Uterus (tissue), 4 donors: ENCODE measurements around the gene CEP55. TPM values are rescaled to one million over a fixed set of nuclear protein-coding genes. Genes with fewer than 3 reads are reported as not detected.

ENCODE experiments used
- DNase-seq, 2 donors: peaks; one replicate each; pipeline ENCODE4 v3.0.0-alpha.2; 2019 to 2020
- H3K27ac ChIP-seq, 2 donors: fragments of 200-600 bp; sonication (generic); 1 replicate in 1 of 2; 2 replicates in 1 of 2; pipeline ENCODE4 v1.5.1; 2016 to 2018
- H3K27me3 ChIP-seq, 2 donors: fragments of 200-600 bp; sonication (generic); one replicate each; pipeline ENCODE4 v1.5.1; 2018 to 2019; ENCODE audit warnings: control low read depth in 1 of 2
- H3K36me3 ChIP-seq, 2 donors: fragments of 200-600 bp; sonication (generic); one replicate each; pipeline ENCODE4 v1.5.1; 2019; ENCODE audit warnings: control low read depth in 1 of 2
- H3K4me1 ChIP-seq, 2 donors: fragments of 200-600 bp; sonication (generic); one replicate each; pipeline ENCODE4 v1.5.1; 2018 to 2019; ENCODE audit warnings: control low read depth in 1 of 2
- H3K4me3 ChIP-seq, 2 donors: fragments of 200-600 bp; sonication (generic); 1 replicate in 1 of 2; 2 replicates in 1 of 2; pipeline ENCODE4 v1.5.1; 2018 to 2019; ENCODE audit warnings: mild to moderate bottlenecking in 1 of 2
- H3K9me3 ChIP-seq, 2 donors: fragments of 200-600 bp; sonication (generic); one replicate each; pipeline ENCODE4 v1.5.1; 2019; ENCODE audit warnings: control low read depth in 1 of 2
- POLR2A ChIP-seq, 2 donors: fragments of 450-650 bp; IDR thresholded peaks; one replicate each; pipeline ENCODE4 v1.6.1; 2016; ENCODE audit warnings: antibody characterized with exemption in 2 of 2, mild to moderate bottlenecking in 1 of 2, moderate library complexity in 1 of 2
- intact Hi-C: fragments of 100-400 bp; cut with DNase I; formaldehyde crosslinking; loops from one replicate; pipeline ENCODE4 v1.15.1; 2023; ENCODE audit warnings: low total_unique reads
- total RNA-seq, 4 donors: library from RNA; depleted of rRNA in 3 of 4; stranded (reverse); fragments of >200 nt in 3 of 4; gene quantifications; one replicate each; pipeline versions ENCODE4 v1.1.0 to v1.2.4, GENCODE V29; 2014 to 2023
- TF ChIP-seq, protein P1 (sequence below), 4 experiments: fragments of 200-600 bp in 2 of 4; fragments of 450-650 bp in 2 of 4; sonication (generic) in 2 of 4; IDR thresholded peaks; one replicate each; pipeline ENCODE4 v1.5.1; 2016 to 2019; ENCODE audit warnings: antibody characterized with exemption in 4 of 4, mild to moderate bottlenecking in 2 of 4, moderate library complexity in 1 of 4
- donor health status: DM: yes; HTN: yes; CAD: no.

CEP55 gene
- total RNA-seq, 4 donors from 2014 or later: under 0.01 to 13.8 TPM; not detected in 2

DNA sequence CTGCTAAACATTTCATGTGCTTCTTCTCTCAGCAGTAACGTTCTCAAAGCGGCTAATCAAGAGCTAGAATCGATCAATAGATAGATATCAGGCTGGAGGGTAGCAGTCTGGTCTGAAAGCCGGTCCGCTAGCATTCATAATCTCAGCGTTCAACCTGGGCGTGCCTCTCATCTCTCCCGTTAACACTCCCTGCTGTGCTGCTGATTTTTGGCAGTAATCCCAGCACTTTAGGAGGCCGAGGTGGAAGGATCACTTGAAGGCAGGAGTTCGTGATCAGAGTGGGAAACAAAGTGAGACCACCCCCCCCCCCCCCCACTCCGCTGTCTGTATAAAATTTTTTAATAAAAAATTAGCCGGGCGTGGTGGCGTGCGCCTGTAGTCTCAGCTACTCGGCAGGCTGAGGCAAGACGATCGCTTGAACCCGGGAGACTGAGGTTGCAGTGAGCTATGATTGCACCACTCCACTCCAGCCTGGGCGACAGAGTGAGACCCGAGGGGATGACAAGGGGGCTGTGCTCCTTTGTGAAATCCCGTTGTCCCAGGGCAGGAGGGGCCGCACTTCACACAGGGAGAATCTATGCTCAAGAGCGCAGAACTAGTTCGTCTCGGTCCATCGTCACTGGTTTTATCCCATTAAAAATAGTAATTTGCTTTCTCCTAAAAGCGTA lies 624 bp upstream of the CEP55 start:
- no peaks in the 10 kb centered on the region for H3K27me3 ChIP-seq
- no peak for TF ChIP-seq POLR2A (IDR thresholded peaks at IDR 0.05)
- TF ChIP-seq, protein P1, sequence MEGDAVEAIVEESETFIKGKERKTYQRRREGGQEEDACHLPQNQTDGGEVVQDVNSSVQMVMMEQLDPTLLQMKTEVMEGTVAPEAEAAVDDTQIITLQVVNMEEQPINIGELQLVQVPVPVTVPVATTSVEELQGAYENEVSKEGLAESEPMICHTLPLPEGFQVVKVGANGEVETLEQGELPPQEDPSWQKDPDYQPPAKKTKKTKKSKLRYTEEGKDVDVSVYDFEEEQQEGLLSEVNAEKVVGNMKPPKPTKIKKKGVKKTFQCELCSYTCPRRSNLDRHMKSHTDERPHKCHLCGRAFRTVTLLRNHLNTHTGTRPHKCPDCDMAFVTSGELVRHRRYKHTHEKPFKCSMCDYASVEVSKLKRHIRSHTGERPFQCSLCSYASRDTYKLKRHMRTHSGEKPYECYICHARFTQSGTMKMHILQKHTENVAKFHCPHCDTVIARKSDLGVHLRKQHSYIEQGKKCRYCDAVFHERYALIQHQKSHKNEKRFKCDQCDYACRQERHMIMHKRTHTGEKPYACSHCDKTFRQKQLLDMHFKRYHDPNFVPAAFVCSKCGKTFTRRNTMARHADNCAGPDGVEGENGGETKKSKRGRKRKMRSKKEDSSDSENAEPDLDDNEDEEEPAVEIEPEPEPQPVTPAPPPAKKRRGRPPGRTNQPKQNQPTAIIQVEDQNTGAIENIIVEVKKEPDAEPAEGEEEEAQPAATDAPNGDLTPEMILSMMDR (IDR thresholded peaks at IDR 0.05): no peak
- H3K27ac ChIP-seq: peak overlapping the region; percentile 58 to 66
- DNase-seq: peak in 1 of 2 donors; percentile 28
- no peaks in the 10 kb centered on the region for H3K36me3 ChIP-seq
- peak overlapping the region; percentile 51 to 63 for H3K4me3 ChIP-seq
- H3K9me3 ChIP-seq: no peaks in the 10 kb centered on the region
- intact Hi-C loops: no loop called here
- peaks cover 0 to 5% of the 10 kb centered on the region in 2 donors for H3K4me1 ChIP-seq

DNA sequence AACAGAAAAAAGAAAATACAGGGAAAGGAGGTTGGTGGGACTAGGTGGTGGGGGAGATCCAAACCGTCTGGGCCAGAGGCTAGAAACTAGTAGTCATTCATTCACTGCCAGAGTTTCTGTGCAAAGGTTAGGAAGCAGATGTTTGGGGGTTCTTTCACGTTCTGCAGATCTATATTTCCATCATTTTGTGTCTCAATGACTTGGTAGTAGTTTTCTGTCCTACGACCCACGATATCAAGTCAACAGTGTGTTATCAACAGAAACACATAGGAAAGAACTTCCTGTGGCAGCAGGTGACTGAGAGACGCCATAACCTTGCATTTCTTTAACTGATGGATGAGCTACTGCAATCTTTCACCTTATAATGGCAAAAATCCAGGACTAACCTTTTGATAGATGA lies 1.8 kb downstream of the CEP55 start:
- Histone ChIP-seq H3K27me3 (no peaks in the 10 kb centered on the region), H3K36me3 (no peaks in the 10 kb centered on the region), H3K4me1 (peaks cover 0 to 5% of the 10 kb centered on the region in 2 donors), H3K9me3 (no peaks in the 10 kb centered on the region), H3K27ac (no peak overlapping the region), H3K4me3 (no peak overlapping the region)
- DNase-seq: no peak
- TF ChIP-seq, protein P1 (IDR thresholded peaks at IDR 0.05): no peak
- TF ChIP-seq POLR2A (IDR thresholded peaks at IDR 0.05): no peak
- intact Hi-C loops: no loop called here

DNA sequence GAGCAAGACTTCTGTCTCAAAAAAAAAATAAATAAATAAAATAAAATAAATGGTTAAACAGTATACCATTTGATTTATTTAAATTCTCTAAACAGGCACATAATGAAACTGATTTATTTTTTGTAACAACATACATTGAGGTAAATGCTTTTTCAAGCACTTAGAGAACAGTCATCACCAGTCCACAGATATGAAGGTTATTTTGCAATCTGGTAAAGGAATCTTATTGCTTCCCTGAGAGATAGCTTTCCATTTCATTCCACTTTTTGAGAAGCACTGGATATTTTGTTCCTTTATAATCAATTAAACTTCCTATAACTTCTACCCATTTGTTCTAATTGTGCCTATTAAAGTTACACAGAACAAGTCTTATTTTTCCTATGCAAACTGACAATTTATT lies 5.2 kb downstream of the CEP55 start:
- Histone ChIP-seq H3K27me3 (no peaks in the 10 kb centered on the region), H3K27ac (no peak overlapping the region), H3K36me3 (no peaks in the 10 kb centered on the region), H3K4me1 (no peaks in the 10 kb centered on the region), H3K9me3 (no peaks in the 10 kb centered on the region), H3K4me3 (no peak overlapping the region)
- TF ChIP-seq, protein P1 (IDR thresholded peaks at IDR 0.05): no peak
- TF ChIP-seq POLR2A (IDR thresholded peaks at IDR 0.05): no peak
- intact Hi-C loops: no loop called here
- no peak for DNase-seq

DNA sequence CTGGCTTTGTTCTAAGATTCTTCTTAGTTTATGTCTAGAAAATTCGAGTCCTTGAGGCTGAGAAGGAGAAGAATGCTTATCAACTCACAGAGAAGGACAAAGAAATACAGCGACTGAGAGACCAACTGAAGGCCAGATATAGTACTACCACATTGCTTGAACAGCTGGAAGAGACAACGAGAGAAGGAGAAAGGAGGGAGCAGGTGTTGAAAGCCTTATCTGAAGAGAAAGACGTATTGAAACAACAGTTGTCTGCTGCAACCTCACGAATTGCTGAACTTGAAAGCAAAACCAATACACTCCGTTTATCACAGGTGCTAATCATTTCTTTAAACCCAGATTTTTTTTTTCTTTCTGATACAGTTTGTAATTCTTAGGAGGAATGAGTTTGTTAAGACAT lies 6.7 kb downstream of the CEP55 start:
- no peaks in the 10 kb centered on the region for H3K27me3 ChIP-seq
- no peak overlapping the region for H3K27ac ChIP-seq
- TF ChIP-seq POLR2A (IDR thresholded peaks at IDR 0.05): no peak
- TF ChIP-seq, protein P1 (IDR thresholded peaks at IDR 0.05): no peak
- no peak for DNase-seq
- no peaks in the 10 kb centered on the region for H3K4me1 ChIP-seq
- intact Hi-C loops: no loop called here
- H3K36me3 ChIP-seq: no peaks in the 10 kb centered on the region
- no peaks in the 10 kb centered on the region for H3K9me3 ChIP-seq
- H3K4me3 ChIP-seq: no peak overlapping the region

DNA sequence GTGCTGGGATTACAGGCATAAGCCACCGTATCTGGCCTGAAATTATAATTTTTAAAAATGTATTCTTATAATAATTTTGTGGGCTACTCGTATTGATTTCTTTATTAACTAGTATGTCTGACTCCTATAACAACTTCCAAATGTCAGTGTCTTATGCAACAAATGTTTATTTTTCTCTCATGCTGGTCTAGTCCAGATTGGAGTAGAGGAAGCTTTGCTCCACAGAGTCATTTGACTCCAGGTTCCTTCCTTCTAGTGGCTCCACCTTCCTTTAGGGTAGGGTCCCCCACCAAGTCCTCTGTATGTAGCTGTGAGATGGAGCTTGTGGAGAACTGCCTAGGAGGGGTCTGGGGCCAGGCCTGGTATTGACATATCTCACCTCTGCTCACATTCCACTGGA lies 8.7 kb downstream of the CEP55 start:
- no peaks in the 10 kb centered on the region for H3K36me3 ChIP-seq
- H3K4me1 ChIP-seq: no peaks in the 10 kb centered on the region
- H3K4me3 ChIP-seq: no peak overlapping the region
- H3K27me3 ChIP-seq: no peaks in the 10 kb centered on the region
- intact Hi-C loops: no loop called here
- H3K9me3 ChIP-seq: no peaks in the 10 kb centered on the region
- DNase-seq: no peak
- no peak overlapping the region for H3K27ac ChIP-seq
- no peak for TF ChIP-seq POLR2A (IDR thresholded peaks at IDR 0.05)
- TF ChIP-seq, protein P1 (IDR thresholded peaks at IDR 0.05): no peak
